ENCODE results near the gene TSLP. TPM values are rescaled to one million over a fixed set of nuclear protein-coding genes. Genes with fewer than 3 reads are reported as not detected.

The TSLP gene
- total RNA-seq, 1 experiment from 2014 or later, result not detected

GRCh38 chr5:111111956-111112355 lies 40.4 kb downstream of the TSLP start:
- no peak overlapping the region for H3K9ac ChIP-seq (ENCODE audit: low read length)
- H3K4me2 ChIP-seq (ENCODE audit: low read depth, low read length, poor library complexity, severe bottlenecking), result no peak overlapping the region
- no peak overlapping the region for H2AFZ ChIP-seq (ENCODE audit: low read length)
- peaks cover 9% of the 10 kb centered on the region; the same call in 1 of the 2 replicates for H3K4me1 ChIP-seq (ENCODE audit: low read length)
- H4K20me1 ChIP-seq (ENCODE audit: insufficient read depth, low read depth, low read length), result no peaks in the 10 kb centered on the region
- H3K27ac ChIP-seq (ENCODE audit: low read length), result no peak overlapping the region
- H3K9me3 ChIP-seq (ENCODE audit: low read length), result no peaks in the 10 kb centered on the region
- no peak overlapping the region for H3K4me3 ChIP-seq (ENCODE audit: low read length)
- peaks cover 68% of the 10 kb centered on the region for H3K79me2 ChIP-seq (ENCODE audit: low read length)
- H3K9me2 ChIP-seq (replicated peaks; ENCODE audit: insufficient read depth, low read length), result no peaks in the 10 kb centered on the region
- peaks cover 77% of the 10 kb centered on the region for H3K36me3 ChIP-seq (ENCODE audit: insufficient read depth, low read length)
- no peak for DNase-seq
- H3K27me3 ChIP-seq (ENCODE audit: low read length), result no peaks in the 10 kb centered on the region

GRCh38 chr5:111113678-111114077 lies 42.2 kb downstream of the TSLP start:
- Histone ChIP-seq H3K4me1 (ENCODE audit: low read length) (peaks cover 9% of the 10 kb centered on the region; the same call in 1 of the 2 replicates), H3K27ac (ENCODE audit: low read length) (no peak overlapping the region), H3K4me2 (ENCODE audit: low read depth, low read length, poor library complexity, severe bottlenecking) (no peak overlapping the region), H3K9ac (ENCODE audit: low read length) (no peak overlapping the region), H2AFZ (ENCODE audit: low read length) (no peak overlapping the region), H3K9me3 (ENCODE audit: low read length) (no peaks in the 10 kb centered on the region), H3K36me3 (ENCODE audit: insufficient read depth, low read length) (peaks cover 76% of the 10 kb centered on the region; the same call in 1 of the 2 replicates), H4K20me1 (ENCODE audit: insufficient read depth, low read depth, low read length) (no peaks in the 10 kb centered on the region), H3K9me2 (replicated peaks; ENCODE audit: insufficient read depth, low read length) (no peaks in the 10 kb centered on the region), H3K79me2 (ENCODE audit: low read length) (peaks cover 59% of the 10 kb centered on the region), H3K27me3 (ENCODE audit: low read length) (no peaks in the 10 kb centered on the region), H3K4me3 (ENCODE audit: low read length) (no peak overlapping the region)
- no peak for DNase-seq

- Histone ChIP-seq H3K4me2 (ENCODE audit: low read depth, low read length, poor library complexity, severe bottlenecking) (no peak overlapping the region), H3K79me2 (ENCODE audit: low read length) (peaks cover 52% of the 10 kb centered on the region), H3K9ac (ENCODE audit: low read length) (no peak overlapping the region), H4K20me1 (ENCODE audit: insufficient read depth, low read depth, low read length) (no peaks in the 10 kb centered on the region), H3K4me3 (ENCODE audit: low read length) (no peak overlapping the region), H3K27ac (ENCODE audit: low read length) (no peak overlapping the region), H3K9me2 (replicated peaks; ENCODE audit: insufficient read depth, low read length) (no peaks in the 10 kb centered on the region), H3K27me3 (ENCODE audit: low read length) (no peaks in the 10 kb centered on the region), H3K36me3 (ENCODE audit: insufficient read depth, low read length) (peaks cover 77% of the 10 kb centered on the region; the same call in 1 of the 2 replicates), H3K9me3 (ENCODE audit: low read length) (no peaks in the 10 kb centered on the region), H3K4me1 (ENCODE audit: low read length) (peaks cover 9% of the 10 kb centered on the region; the same call in 1 of the 2 replicates), H2AFZ (ENCODE audit: low read length) (no peak overlapping the region)
- DNase-seq, result no peak
Measured at GRCh38 chr5:111115229-111115628, 43.7 kb downstream of the TSLP start.

- Histone ChIP-seq H3K9ac (ENCODE audit: low read length) (no peak overlapping the region), H3K4me2 (ENCODE audit: low read depth, low read length, poor library complexity, severe bottlenecking) (no peak overlapping the region), H3K4me3 (ENCODE audit: low read length) (no peak overlapping the region), H3K79me2 (ENCODE audit: low read length) (peaks cover 43% of the 10 kb centered on the region), H3K27ac (ENCODE audit: low read length) (no peak overlapping the region), H3K9me3 (ENCODE audit: low read length) (no peaks in the 10 kb centered on the region), H3K36me3 (ENCODE audit: insufficient read depth, low read length) (peaks cover 77% of the 10 kb centered on the region), H4K20me1 (ENCODE audit: insufficient read depth, low read depth, low read length) (no peaks in the 10 kb centered on the region), H3K4me1 (ENCODE audit: low read length) (peaks cover 9% of the 10 kb centered on the region; the same call in 1 of the 2 replicates), H2AFZ (ENCODE audit: low read length) (no peak overlapping the region), H3K27me3 (ENCODE audit: low read length) (no peaks in the 10 kb centered on the region), H3K9me2 (replicated peaks; ENCODE audit: insufficient read depth, low read length) (no peaks in the 10 kb centered on the region)
- DNase-seq, result no peak
Measured at GRCh38 chr5:111116550-111116949, 45.0 kb downstream of the TSLP start.

GRCh38 chr5:111117136-111117535 lies 45.6 kb downstream of the TSLP start:
- Histone ChIP-seq H3K36me3 (ENCODE audit: insufficient read depth, low read length) (peaks cover 77% of the 10 kb centered on the region), H3K9me3 (ENCODE audit: low read length) (no peaks in the 10 kb centered on the region), H3K4me3 (ENCODE audit: low read length) (no peak overlapping the region), H3K27ac (ENCODE audit: low read length) (no peak overlapping the region), H4K20me1 (ENCODE audit: insufficient read depth, low read depth, low read length) (no peaks in the 10 kb centered on the region), H2AFZ (ENCODE audit: low read length) (no peak overlapping the region), H3K4me1 (ENCODE audit: low read length) (peaks cover 9% of the 10 kb centered on the region; the same call in 1 of the 2 replicates), H3K4me2 (ENCODE audit: low read depth, low read length, poor library complexity, severe bottlenecking) (no peak overlapping the region), H3K9ac (ENCODE audit: low read length) (no peak overlapping the region), H3K9me2 (replicated peaks; ENCODE audit: insufficient read depth, low read length) (no peaks in the 10 kb centered on the region), H3K27me3 (ENCODE audit: low read length) (no peaks in the 10 kb centered on the region), H3K79me2 (ENCODE audit: low read length) (peaks cover 39% of the 10 kb centered on the region)
- no peak for DNase-seq

GRCh38 chr5:111119221-111119620 lies 47.7 kb downstream of the TSLP start:
- H3K4me2 ChIP-seq (ENCODE audit: low read depth, low read length, poor library complexity, severe bottlenecking), result no peak overlapping the region
- peaks cover 26% of the 10 kb centered on the region; the same call in 1 of the 2 replicates for H3K79me2 ChIP-seq (ENCODE audit: low read length)
- no peak overlapping the region for H2AFZ ChIP-seq (ENCODE audit: low read length)
- H3K4me1 ChIP-seq (ENCODE audit: low read length), result peaks cover 7% of the 10 kb centered on the region; the same call in 1 of the 2 replicates
- no peak overlapping the region for H3K9ac ChIP-seq (ENCODE audit: low read length)
- no peaks in the 10 kb centered on the region for H3K9me2 ChIP-seq (replicated peaks; ENCODE audit: insufficient read depth, low read length)
- H3K27me3 ChIP-seq (ENCODE audit: low read length), result no peaks in the 10 kb centered on the region
- H3K27ac ChIP-seq (ENCODE audit: low read length), result no peak overlapping the region
- peaks cover 80% of the 10 kb centered on the region for H3K36me3 ChIP-seq (ENCODE audit: insufficient read depth, low read length)
- no peak overlapping the region for H3K4me3 ChIP-seq (ENCODE audit: low read length)
- H4K20me1 ChIP-seq (ENCODE audit: insufficient read depth, low read depth, low read length), result no peaks in the 10 kb centered on the region
- no peaks in the 10 kb centered on the region for H3K9me3 ChIP-seq (ENCODE audit: low read length)
- no peak for DNase-seq

GRCh38 chr5:111119856-111120255 lies 48.3 kb downstream of the TSLP start:
- Histone ChIP-seq H3K27ac (ENCODE audit: low read length) (no peak overlapping the region), H3K4me2 (ENCODE audit: low read depth, low read length, poor library complexity, severe bottlenecking) (no peak overlapping the region), H3K9me3 (ENCODE audit: low read length) (no peaks in the 10 kb centered on the region), H3K27me3 (ENCODE audit: low read length) (no peaks in the 10 kb centered on the region), H3K4me3 (ENCODE audit: low read length) (no peak overlapping the region), H3K9me2 (replicated peaks; ENCODE audit: insufficient read depth, low read length) (no peaks in the 10 kb centered on the region), H2AFZ (ENCODE audit: low read length) (no peak overlapping the region), H3K36me3 (ENCODE audit: insufficient read depth, low read length) (peaks cover 80% of the 10 kb centered on the region), H3K79me2 (ENCODE audit: low read length) (peaks cover 21% of the 10 kb centered on the region; the same call in 1 of the 2 replicates), H4K20me1 (ENCODE audit: insufficient read depth, low read depth, low read length) (0 out of 2 replicates have a peak, but pooled peaks cover 4% of the 10 kb centered on the region), H3K4me1 (ENCODE audit: low read length) (peaks cover under 1% of the 10 kb centered on the region; the same call in 1 of the 2 replicates), H3K9ac (ENCODE audit: low read length) (no peak overlapping the region)
- DNase-seq, result no peak

GRCh38 chr5:111120911-111121310 lies 49.4 kb downstream of the TSLP start:
- Histone ChIP-seq H3K36me3 (ENCODE audit: insufficient read depth, low read length) (peaks cover 87% of the 10 kb centered on the region), H4K20me1 (ENCODE audit: insufficient read depth, low read depth, low read length) (0 out of 2 replicates have a peak, but pooled peaks cover 4% of the 10 kb centered on the region), H3K9me3 (ENCODE audit: low read length) (no peaks in the 10 kb centered on the region)

More at GRCh38 chr5:111120911-111121310, 49.4 kb downstream of the TSLP start:
- Histone ChIP-seq H3K79me2 (ENCODE audit: low read length) (peaks cover 15% of the 10 kb centered on the region; the same call in 1 of the 2 replicates), H3K4me3 (ENCODE audit: low read length) (no peak overlapping the region), H3K27me3 (ENCODE audit: low read length) (no peaks in the 10 kb centered on the region), H2AFZ (ENCODE audit: low read length) (no peak overlapping the region), H3K27ac (ENCODE audit: low read length) (no peak overlapping the region), H3K4me1 (ENCODE audit: low read length) (no peaks in the 10 kb centered on the region), H3K4me2 (ENCODE audit: low read depth, low read length, poor library complexity, severe bottlenecking) (no peak overlapping the region), H3K9ac (ENCODE audit: low read length) (no peak overlapping the region), H3K9me2 (replicated peaks; ENCODE audit: insufficient read depth, low read length) (no peaks in the 10 kb centered on the region)
- no peak for DNase-seq

All from Karpas-422 (cell line).